HCEC 1CT (cell line): ENCODE data around the gene CSH2.
A peak's percentile ranks its signal among the peaks of the same experiment; 100 is the strongest.
"Not testable (repeated sequence)": the region's sequence is repeated elsewhere in the genome, so short reads cannot be mapped to it uniquely, and the experiment has no call there.

Experiments
- DNase-seq: peaks from one replicate; pipeline ENCODE4 v3.0.0-alpha.2; 2017

Gene CSH2

GRCh38 chr17:63873577-63873976 lies at the start of gene CSH2:
Gene CSH2 (minus strand): TSS chr17:63873677. CDS start chr17:63873614, 63 bp downstream.
- DNase-seq, result not testable (repeated sequence)

- not testable (repeated sequence) for DNase-seq
Measured at GRCh38 chr17:63922402-63922801, 48.9 kb upstream of the CSH2 start.

- DNase-seq, result not testable (repeated sequence)
Measured at GRCh38 chr17:63920779-63921178, 47.3 kb upstream of the CSH2 start.

GRCh38 chr17:63920050-63920449 lies 46.6 kb upstream of the CSH2 start:
- not testable (repeated sequence) for DNase-seq

- peak; percentile 20 for DNase-seq
Measured at GRCh38 chr17:63919311-63919723, 45.8 kb upstream of the CSH2 start.

DNA sequence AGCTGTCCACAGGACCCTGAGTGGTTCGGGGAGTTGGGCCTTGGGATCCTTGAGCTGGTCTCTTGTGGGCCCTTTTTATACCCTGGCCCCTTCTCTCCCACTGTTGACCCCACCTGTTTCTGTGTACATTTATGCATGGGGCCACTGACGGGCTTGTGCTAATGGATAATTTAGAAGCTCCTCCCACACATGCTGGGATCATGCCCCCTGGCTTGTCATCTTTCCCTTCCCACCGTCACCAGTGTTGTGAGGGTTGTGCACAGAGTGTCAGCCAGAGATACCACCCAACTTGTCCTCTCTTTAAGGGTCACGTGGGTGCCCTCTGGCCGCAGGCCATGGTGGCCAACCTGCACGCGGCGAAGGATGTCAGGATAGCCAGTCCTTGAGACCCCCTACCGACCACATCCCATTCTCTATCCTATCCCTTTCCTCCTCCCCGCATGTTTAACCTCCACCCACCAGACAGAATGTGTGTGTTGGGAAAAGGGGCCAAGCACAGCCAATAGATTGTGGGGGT lies 45.4 kb upstream of the CSH2 start, which contains the start of gene GH1:
Gene GH1 (minus strand): TSS at position 51 of the 517 bp plus-strand sequence. CDS start 63 bp downstream, outside the sequence.
- not testable (repeated sequence) for DNase-seq

DNA sequence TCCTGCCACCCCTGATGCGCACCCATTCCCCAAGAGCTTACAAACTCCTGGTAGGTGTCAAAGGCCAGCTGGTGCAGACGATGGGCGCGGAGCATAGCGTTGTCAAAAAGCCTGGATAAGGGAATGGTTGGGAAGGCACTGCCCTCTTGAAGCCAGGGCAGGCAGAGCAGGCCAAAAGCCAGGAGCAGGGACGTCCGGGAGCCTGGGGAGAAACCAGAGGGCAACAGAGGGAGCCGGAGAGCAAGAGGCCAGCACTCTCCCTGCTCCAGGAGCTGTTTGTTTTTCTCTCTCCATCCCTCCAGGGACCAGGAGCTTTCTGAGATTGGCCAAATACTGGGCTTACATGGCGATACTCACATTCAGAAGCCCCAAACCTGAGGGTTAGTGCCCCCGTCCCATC lies 44.8 kb upstream of the CSH2 start:
- no peak for DNase-seq

DNA sequence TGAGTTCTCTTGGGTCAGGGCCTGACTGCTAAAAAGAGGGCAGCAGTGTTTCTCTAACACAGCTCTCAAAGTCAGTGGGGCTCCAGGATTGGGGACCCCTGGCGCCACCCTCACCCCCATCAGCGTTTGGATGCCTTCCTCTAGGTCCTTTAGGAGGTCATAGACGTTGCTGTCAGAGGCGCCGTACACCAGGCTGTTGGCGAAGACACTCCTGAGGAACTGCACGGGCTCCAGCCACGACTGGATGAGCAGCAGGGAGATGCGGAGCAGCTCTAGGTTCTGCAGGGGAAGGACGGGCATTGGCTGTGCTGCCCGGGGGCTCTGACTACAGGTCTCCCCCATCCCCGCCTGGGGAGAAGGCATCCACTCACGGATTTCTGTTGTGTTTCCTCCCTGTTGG lies 44.2 kb upstream of the CSH2 start:
- no peak for DNase-seq

DNA sequence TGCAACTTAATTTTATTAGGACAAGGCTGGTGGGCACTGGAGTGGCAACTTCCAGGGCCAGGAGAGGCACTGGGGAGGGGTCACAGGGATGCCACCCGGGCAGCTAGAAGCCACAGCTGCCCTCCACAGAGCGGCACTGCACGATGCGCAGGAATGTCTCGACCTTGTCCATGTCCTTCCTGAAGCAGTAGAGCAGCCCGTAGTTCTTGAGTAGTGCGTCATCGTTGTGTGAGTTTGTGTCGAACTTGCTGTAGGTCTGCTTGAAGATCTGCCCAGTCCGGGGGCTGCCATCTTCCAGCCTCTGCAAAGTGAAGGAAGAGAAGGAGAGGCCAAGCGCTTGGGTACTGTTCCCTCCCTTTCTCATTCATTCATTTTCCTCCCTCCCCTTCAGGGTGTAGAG lies 43.7 kb upstream of the CSH2 start:
- DNase-seq, result not testable (repeated sequence)

DNA sequence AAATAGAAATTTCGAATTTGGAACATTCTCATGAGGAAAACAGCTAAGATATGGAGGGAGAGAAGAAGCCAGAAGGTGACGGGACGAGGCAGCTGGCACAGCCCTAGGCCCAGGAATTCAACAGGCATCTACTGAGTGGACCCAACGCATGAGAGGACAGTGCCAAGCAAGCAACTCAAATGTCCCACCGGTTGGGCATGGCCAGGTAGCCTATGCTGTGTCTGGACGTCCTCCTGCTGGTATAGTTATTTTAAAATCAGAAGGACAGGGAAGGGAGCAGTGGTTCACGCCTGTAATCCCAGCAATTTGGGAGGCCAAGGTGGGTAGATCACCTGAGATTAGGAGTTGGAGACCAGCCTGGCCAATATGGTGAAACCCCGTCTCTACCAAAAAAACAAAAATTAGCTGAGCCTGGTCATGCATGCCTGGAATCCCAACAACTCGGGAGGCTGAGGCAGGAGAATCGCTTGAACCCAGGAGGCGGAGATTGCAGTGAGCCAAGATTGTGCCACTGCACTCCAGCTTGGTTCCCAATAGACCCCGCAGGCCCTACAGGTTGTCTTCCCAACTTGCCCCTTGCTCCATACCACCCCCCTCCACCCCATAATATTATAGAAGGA lies 43.2 kb upstream of the CSH2 start:
- DNase-seq, result no peak

- DNase-seq, result not testable (repeated sequence)
Measured at GRCh38 chr17:63915753-63916152, 42.3 kb upstream of the CSH2 start.

- DNase-seq, result no peak
Measured at GRCh38 chr17:63914471-63914870, 41.0 kb upstream of the CSH2 start.

DNA sequence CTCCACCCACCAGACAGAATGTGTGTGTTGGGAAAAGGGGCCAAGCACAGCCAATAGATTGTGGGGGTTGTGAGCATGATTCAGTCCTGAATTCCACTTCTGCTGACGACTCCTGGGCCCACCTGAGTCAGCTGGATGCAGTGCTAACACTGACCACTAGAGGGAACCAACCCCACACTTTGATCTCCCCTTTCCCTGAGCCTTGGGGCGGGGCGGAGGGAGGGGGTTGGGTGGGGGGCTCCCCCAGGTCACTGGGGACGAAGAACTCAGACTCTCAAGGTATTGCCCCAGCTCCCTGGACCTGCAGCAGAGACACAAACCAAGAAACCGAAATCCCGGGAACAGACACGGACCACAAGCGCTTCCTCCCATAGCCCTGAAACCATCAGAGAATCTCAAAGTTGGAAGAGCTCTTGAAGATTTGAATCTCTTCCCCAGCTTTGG lies 38.2 kb upstream of the CSH2 start:
- DNase-seq, result no peak

DNA sequence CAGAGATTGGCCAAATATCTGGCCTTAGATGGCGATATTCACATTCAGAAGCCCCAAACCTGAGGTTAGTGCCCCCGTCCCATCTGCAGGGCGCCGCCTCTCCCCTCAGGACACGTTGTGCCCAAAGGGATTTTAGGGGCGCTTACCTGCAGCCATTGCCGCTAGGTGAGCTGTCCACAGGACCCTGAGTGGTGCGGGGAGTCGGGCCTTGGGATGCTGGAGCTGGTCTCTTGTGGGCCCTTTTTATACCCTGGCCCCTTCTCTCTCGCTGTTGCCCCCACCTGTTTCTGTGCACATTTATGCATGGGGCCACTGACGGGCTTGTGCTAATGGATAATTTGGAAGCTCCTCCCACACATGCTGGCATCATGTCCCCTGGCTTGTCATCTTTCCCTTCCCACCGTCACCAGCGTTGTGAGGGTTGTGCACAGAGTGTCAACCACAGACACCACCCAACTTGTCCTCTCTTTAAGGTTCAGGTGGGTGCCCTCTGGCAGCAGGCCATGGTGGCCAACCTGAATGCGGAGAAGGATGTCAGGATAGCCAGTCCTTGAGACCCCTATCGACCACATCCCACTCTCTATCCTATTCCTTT lies 37.7 kb upstream of the CSH2 start, which contains the start of gene CSHL1:
Gene CSHL1 (minus strand): TSS at position 218 of the 595 bp plus-strand sequence. CDS start 62 bp downstream, at position 156.
- no peak for DNase-seq

DNA sequence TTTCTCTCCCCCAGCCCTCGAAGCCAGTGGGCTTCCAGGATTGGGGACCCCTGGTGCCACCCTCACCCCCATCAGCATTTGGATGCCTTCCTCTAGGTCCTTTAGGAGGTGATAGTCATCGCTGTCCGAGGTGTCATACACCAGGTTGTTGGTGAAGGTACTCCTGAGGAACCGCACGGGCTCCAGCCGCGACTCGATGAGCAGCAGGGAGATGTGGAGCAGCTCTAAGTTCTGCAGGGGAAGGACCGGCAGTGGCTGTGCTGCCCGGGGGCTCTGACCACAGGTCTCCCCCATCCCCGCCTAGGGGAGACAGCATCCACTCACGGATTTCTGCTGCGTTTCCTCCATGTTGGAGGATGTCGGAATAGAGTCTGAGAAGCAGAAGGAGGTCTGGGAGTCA lies 36.6 kb upstream of the CSH2 start:
- no peak for DNase-seq

DNA sequence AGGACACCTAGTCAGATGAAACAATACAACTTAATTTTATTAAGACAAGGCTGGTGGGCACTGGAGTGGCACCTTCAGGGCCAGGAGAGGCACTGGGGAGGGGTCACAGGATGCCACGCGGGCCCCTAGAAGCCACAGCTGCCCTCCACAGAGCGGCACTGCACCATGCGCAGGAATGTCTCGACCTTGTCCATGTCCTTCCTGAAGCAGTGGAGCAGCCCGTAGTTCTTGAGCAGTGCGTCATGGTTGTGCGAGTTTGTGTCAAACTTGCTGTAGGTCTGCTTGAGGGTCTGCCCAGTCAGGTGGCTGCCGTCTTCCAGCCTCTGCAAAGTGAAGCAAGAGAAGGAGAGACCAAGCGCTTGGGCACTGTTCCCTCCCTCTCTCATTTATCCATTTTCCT lies 36.1 kb upstream of the CSH2 start:
- not testable (repeated sequence) for DNase-seq

GRCh38 chr17:63907161-63907778 lies 33.8 kb upstream of the CSH2 start:
- DNase-seq, result peak; percentile 24

DNA sequence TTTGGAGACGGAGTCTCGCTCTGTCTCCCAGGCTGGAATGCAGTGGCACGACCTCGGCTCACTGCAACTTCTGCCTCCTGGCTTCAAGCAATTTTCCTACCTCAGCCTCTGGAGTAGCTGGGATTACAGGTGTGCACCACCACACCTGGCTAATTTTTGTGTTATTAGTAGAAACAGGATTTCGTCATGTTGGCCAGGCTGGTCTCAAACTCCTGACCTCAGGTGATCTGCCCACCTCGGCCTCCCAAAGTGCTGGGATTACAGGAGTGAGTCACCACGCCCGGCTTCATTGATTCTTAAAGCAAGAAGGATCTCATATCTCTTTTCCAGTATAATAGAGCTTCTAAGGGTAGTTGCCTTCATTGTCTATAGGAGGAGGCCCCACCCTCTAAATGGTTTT lies 31.3 kb upstream of the CSH2 start:
- DNase-seq, result not testable (repeated sequence)

DNA sequence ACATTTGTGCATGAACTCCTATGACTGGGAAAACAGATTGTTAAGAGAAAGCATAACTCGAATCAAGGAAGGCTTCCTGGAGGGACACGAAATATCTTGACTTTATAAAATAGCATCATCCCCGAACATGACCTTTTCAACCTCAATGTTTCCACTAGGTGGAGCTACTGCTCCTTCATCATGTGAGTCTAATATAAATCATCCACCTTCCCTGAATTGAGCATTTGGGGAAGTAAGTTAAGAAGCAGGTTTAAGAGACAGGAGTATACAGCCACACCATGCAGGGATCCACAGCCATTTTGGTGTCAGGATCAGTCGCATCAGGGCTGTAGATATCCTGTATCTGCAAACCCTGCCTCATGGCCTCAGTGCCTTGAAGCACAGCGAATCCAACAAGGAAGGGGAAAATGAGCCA lies 30.3 kb upstream of the CSH2 start:
- DNase-seq, result not testable (repeated sequence)

- not testable (repeated sequence) for DNase-seq
Measured at GRCh38 chr17:63901971-63902370, 28.5 kb upstream of the CSH2 start.

- not testable (repeated sequence) for DNase-seq
Measured at GRCh38 chr17:63898899-63899798, 25.7 kb upstream of the CSH2 start.

DNA sequence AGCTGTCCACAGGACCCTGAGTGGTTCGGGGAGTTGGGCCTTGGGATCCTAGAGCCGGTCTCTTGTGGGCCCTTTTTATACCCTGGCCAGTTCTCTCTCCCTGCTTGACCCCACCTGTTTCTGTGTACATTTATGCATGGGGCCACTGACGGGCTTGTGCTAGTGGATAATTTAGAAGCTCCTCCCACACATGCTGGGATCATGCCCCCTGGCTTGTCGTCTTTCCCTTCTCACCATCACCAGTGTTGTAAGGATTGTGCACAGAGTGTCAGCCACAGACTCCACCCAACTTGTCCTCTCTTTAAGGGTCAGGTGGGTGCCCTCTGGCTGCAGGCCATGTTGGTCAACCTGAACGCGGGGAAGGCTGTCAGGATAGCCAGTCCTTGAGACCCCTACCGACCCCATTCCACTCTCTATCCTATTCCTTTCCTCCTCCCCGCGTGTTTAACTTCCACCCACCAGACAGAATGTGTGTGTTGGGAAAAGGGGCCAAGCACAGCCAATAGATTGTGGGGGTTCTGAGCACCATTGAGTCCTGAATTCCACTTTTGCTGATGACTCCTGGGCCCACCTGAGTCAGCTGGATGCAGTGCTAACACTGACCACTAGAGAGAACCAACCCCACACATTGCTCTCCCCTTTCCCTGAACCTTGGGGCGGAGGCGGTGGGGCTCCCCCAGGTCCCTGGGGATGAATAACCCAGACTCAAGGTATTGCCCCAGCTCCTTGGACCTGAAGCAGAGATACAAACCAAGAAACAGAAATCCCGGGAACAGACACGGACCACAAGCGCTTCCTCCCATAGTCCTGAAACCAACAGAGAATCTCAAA lies 23.3 kb upstream of the CSH2 start, which contains the start of gene CSH1:
Gene CSH1 (minus strand): TSS at position 51 of the 831 bp plus-strand sequence. CDS start 63 bp downstream, outside the sequence.
- not testable (repeated sequence) for DNase-seq
